GM21367 (cell line): ENCODE data around the gene RNF13.
A peak's percentile ranks its signal among the peaks of the same experiment; 100 is the strongest.
"Not testable (repeated sequence)": the region's sequence is repeated elsewhere in the genome, so short reads cannot be mapped to it uniquely, and the experiment has no call there.

Experiments
- ATAC-seq: cut with Tn5 transposase; IDR thresholded peaks from one replicate; pipeline ENCODE4 v1.9.1; 2021; ENCODE audit not compliant: unreplicated experiment

The RNF13 gene

GRCh38 chr3:149949181-149949580, 136.2 kb downstream of the RNF13 start:
- ATAC-seq: no peak

GRCh38 chr3:149954812-149955211, 141.8 kb downstream of the RNF13 start:
- no peak for ATAC-seq

- ATAC-seq: no peak
Observed at GRCh38 chr3:149955449-149955848, 142.4 kb downstream of the RNF13 start.

- ATAC-seq: no peak
Observed at GRCh38 chr3:149957361-149958125, 144.5 kb downstream of the RNF13 start.

- ATAC-seq: no peak
Observed at GRCh38 chr3:149958171-149958796, 145.3 kb downstream of the RNF13 start.

GRCh38 chr3:149959443-149959842, 146.4 kb downstream of the RNF13 start:
- ATAC-seq: no peak

- ATAC-seq: no peak
Observed at GRCh38 chr3:149963485-149963884, 150.5 kb downstream of the RNF13 start.

- no peak for ATAC-seq
Observed at GRCh38 chr3:149964291-149964690, 151.3 kb downstream of the RNF13 start.

GRCh38 chr3:149965278-149965677, 152.3 kb downstream of the RNF13 start:
- ATAC-seq: no peak

GRCh38 chr3:149967086-149967685, 154.2 kb downstream of the RNF13 start:
- ATAC-seq: no peak

- ATAC-seq: no peak
Observed at GRCh38 chr3:149968216-149968615, 155.2 kb downstream of the RNF13 start.

GRCh38 chr3:149969110-149969939, 156.3 kb downstream of the RNF13 start:
- ATAC-seq: no peak

- ATAC-seq: peak; percentile 68
Observed at GRCh38 chr3:149969940-149970715, 157.1 kb downstream of the RNF13 start.

GRCh38 chr3:149970716-149971402, 157.8 kb downstream of the RNF13 start, which contains the start of gene PFN2:
TSS of gene PFN2 (minus strand) at chr3:149970895. CDS start at chr3:149970856, 39 bp downstream.
- peak; percentile 44 for ATAC-seq

- no peak for ATAC-seq
Observed at GRCh38 chr3:149971403-149972075, 158.5 kb downstream of the RNF13 start.

- ATAC-seq: no peak
Observed at GRCh38 chr3:149975919-149976318, 162.9 kb downstream of the RNF13 start.

- ATAC-seq: no peak
Observed at GRCh38 chr3:149977386-149977785, 164.4 kb downstream of the RNF13 start.

- ATAC-seq: not testable (repeated sequence)
Observed at GRCh38 chr3:149981979-149982378, 169.0 kb downstream of the RNF13 start.

GRCh38 chr3:149983053-149983452, 170.0 kb downstream of the RNF13 start:
- ATAC-seq: not testable (repeated sequence)
